Erythroblast (primary cell): ENCODE data around the gene TOGARAM1.
"Not testable (repeated sequence)": the region's sequence is repeated elsewhere in the genome, so short reads cannot be mapped to it uniquely, and the experiment has no call there.

Experiments
- DNase-seq, 2 experiments: peaks; one replicate each; lab custom pipeline; 2025; lab: John Stamatoyannopoulos, UW
- GATA1 ChIP-seq: IDR thresholded peaks from 2 replicates; pipeline ENCODE4 v1.6.1; 2011; ENCODE audit warnings: low read depth, mild to moderate bottlenecking, control low read depth, low read length, moderate library complexity
- POLR2A ChIP-seq: IDR thresholded peaks from 2 replicates; pipeline ENCODE4 v1.6.1; 2011; ENCODE audit warnings: mild to moderate bottlenecking, low read length

The TOGARAM1 gene

GRCh38 chr14:45078323-45078722 lies 116.3 kb downstream of the TOGARAM1 start:
- TF ChIP-seq GATA1 (no peak), POLR2A (no peak)
- DNase-seq: no peak

GRCh38 chr14:45080416-45080968 lies 118.5 kb downstream of the TOGARAM1 start:
- not testable (repeated sequence) for DNase-seq

GRCh38 chr14:45081096-45081495 lies 119.1 kb downstream of the TOGARAM1 start:
- not testable (repeated sequence) for DNase-seq

- DNase-seq: no peak
- TF ChIP-seq POLR2A (no peak), GATA1 (no peak)
Measured at GRCh38 chr14:45082420-45082819, 120.4 kb downstream of the TOGARAM1 start.

- no peak for DNase-seq
- no peak for TF ChIP-seq GATA1
Measured at GRCh38 chr14:45083617-45083975, 121.6 kb downstream of the TOGARAM1 start.

GRCh38 chr14:45083976-45084722 lies 122.2 kb downstream of the TOGARAM1 start, which contains the start of gene PRPF39:
Gene PRPF39 (plus strand): TSS chr14:45084116. CDS start chr14:45095240, 11,124 bp downstream.
- TF ChIP-seq POLR2A (peak; percentile 88), GATA1 (no peak)
- peak; percentile 94 to 96 for DNase-seq

GRCh38 chr14:45084946-45085346 lies 123.0 kb downstream of the TOGARAM1 start:
- DNase-seq: peak; percentile 33 to 49
- TF ChIP-seq POLR2A: no peak
- TF ChIP-seq GATA1: no peak

- DNase-seq: no peak
- TF ChIP-seq GATA1 (no peak), POLR2A (no peak)
Measured at GRCh38 chr14:45089813-45090212, 127.8 kb downstream of the TOGARAM1 start.

GRCh38 chr14:45091710-45092109 lies 129.7 kb downstream of the TOGARAM1 start:
- TF ChIP-seq GATA1 (no peak), POLR2A (no peak)
- no peak for DNase-seq

GRCh38 chr14:45094275-45094674 lies 132.3 kb downstream of the TOGARAM1 start:
- DNase-seq: no peak

GRCh38 chr14:45095143-45095542 lies 133.2 kb downstream of the TOGARAM1 start:
- no peak for DNase-seq
- TF ChIP-seq POLR2A (no peak), GATA1 (no peak)

More at GRCh38 chr14:45094275-45094674, 132.3 kb downstream of the TOGARAM1 start:
- TF ChIP-seq POLR2A: no peak
- TF ChIP-seq GATA1: no peak

GRCh38 chr14:45096218-45096617 lies 134.2 kb downstream of the TOGARAM1 start:
- TF ChIP-seq GATA1 (no peak), POLR2A (no peak)
- DNase-seq: no peak

- no peak for DNase-seq
- TF ChIP-seq POLR2A (no peak), GATA1 (no peak)
Measured at GRCh38 chr14:45103806-45104205, 141.8 kb downstream of the TOGARAM1 start.

- no peak for TF ChIP-seq GATA1
- DNase-seq: no peak
Measured at GRCh38 chr14:45104561-45104960, 142.6 kb downstream of the TOGARAM1 start.
